ENCODE measurements around the gene ABLIM3. TPM values are rescaled to one million over a fixed set of nuclear protein-coding genes. Genes with fewer than 3 reads are reported as not detected.

The ABLIM3 gene
- total and polyA plus RNA-seq, 9 donors = 1.7 to 26.4 (median 6.2) TPM

- intact Hi-C loops (cut with DNase I) = no loop called here
- 71 to 83% (median 77%) methylated on average over 4 of the region's 4 CpGs for WGBS, 3 donors
- Histone ChIP-seq H3K36me3 (no peaks in the 10 kb centered on the region), H3K9me3 (no peaks in the 10 kb centered on the region), H3K27ac (no peak overlapping the region), H3K27me3 (no peaks in the 10 kb centered on the region), H3K4me1 (ENCODE audit: insufficient read depth) (no peaks in the 10 kb centered on the region), H3K4me3 (no peak overlapping the region)
- TF ChIP-seq CTCF (IDR thresholded peaks at IDR 0.05) = no peak
- TF ChIP-seq POLR2A (IDR thresholded peaks at IDR 0.05) = no peak
- no peak for TF ChIP-seq EP300 (IDR thresholded peaks at IDR 0.05)
- DNase-seq = no peak
These were observed 139.5 kb downstream of the ABLIM3 start for GRCh38 chr5:149280802-149281201.

GRCh38 chr5:149282027-149282965 lies 141.0 kb downstream of the ABLIM3 start:
- TF ChIP-seq CTCF (IDR thresholded peaks at IDR 0.05) (no peak), EP300 (IDR thresholded peaks at IDR 0.05) (no peak), POLR2A (IDR thresholded peaks at IDR 0.05) (no peak)
- intact Hi-C loops (cut with DNase I) = no loop called here
- 79 to 87% (median 85%) methylated on average over 12 of the region's 12 CpGs for WGBS, 3 donors
- no peak for DNase-seq
- Histone ChIP-seq H3K27ac (no peak overlapping the region), H3K27me3 (no peaks in the 10 kb centered on the region), H3K4me3 (no peak overlapping the region), H3K9me3 (no peaks in the 10 kb centered on the region), H3K4me1 (ENCODE audit: insufficient read depth) (no peaks in the 10 kb centered on the region), H3K36me3 (no peaks in the 10 kb centered on the region)

- 87 to 92% (median 89%) methylated on average over 5 of the region's 5 CpGs for WGBS, 3 donors
- DNase-seq = no peak
- Histone ChIP-seq H3K27ac (no peak overlapping the region), H3K9me3 (no peaks in the 10 kb centered on the region), H3K4me1 (ENCODE audit: insufficient read depth) (no peaks in the 10 kb centered on the region), H3K36me3 (no peaks in the 10 kb centered on the region), H3K27me3 (no peaks in the 10 kb centered on the region), H3K4me3 (no peak overlapping the region)
- intact Hi-C loops (cut with DNase I) = no loop called here
- TF ChIP-seq CTCF (IDR thresholded peaks at IDR 0.05) (no peak), EP300 (IDR thresholded peaks at IDR 0.05) (no peak), POLR2A (IDR thresholded peaks at IDR 0.05) (no peak)
These were observed 141.7 kb downstream of the ABLIM3 start for GRCh38 chr5:149282966-149283332.

- Histone ChIP-seq H3K27ac (no peak overlapping the region), H3K9me3 (no peaks in the 10 kb centered on the region), H3K27me3 (no peaks in the 10 kb centered on the region), H3K36me3 (no peaks in the 10 kb centered on the region), H3K4me1 (ENCODE audit: insufficient read depth) (no peaks in the 10 kb centered on the region), H3K4me3 (no peak overlapping the region)
- WGBS, 3 donors = 71 to 81% (median 80%) methylated on average over 11 of the region's 11 CpGs
- TF ChIP-seq EP300 (IDR thresholded peaks at IDR 0.05) (no peak), POLR2A (IDR thresholded peaks at IDR 0.05) (no peak), CTCF (IDR thresholded peaks at IDR 0.05) (no peak)
- no peak for DNase-seq
- intact Hi-C loops (cut with DNase I) = no loop called here
These were observed 142.6 kb downstream of the ABLIM3 start for GRCh38 chr5:149283626-149284480.
